Transverse colon (tissue), 4 donors: Measurements from ENCODE around the gene PDE1C.

Source experiments
- EP300 ChIP-seq: sonication (generic); formaldehyde crosslinking; IDR thresholded peaks from one replicate; pipeline ENCODE4 v1.6.1; 2017; ENCODE audit warnings: antibody characterized with exemption, low read depth
- POLR2A ChIP-seq: fragments of 450-650 bp; IDR thresholded peaks from one replicate; pipeline ENCODE4 v1.6.1; 2016; ENCODE audit warnings: antibody characterized with exemption, mild to moderate bottlenecking, moderate library complexity
- POLR2AphosphoS5 ChIP-seq, 3 donors: sonication (generic); formaldehyde crosslinking; IDR thresholded peaks; one replicate each; pipeline ENCODE4 v1.6.1; 2016; ENCODE audit warnings: antibody characterized with exemption in 3 of 3
- TF ChIP-seq, protein P1 (sequence below), 5 experiments: fragments of 200-600 bp in 3 of 5; fragments of 450-650 bp in 2 of 5; sonication (generic) in 3 of 5; IDR thresholded peaks; 1 replicate in 2 of 5; 2 replicates in 3 of 5; pipeline ENCODE4 v1.5.1; 2016 to 2017; ENCODE audit warnings: antibody characterized with exemption in 5 of 5, inconsistent platforms in 3 of 5, mild to moderate bottlenecking in 2 of 5, moderate library complexity in 1 of 5

DNA sequence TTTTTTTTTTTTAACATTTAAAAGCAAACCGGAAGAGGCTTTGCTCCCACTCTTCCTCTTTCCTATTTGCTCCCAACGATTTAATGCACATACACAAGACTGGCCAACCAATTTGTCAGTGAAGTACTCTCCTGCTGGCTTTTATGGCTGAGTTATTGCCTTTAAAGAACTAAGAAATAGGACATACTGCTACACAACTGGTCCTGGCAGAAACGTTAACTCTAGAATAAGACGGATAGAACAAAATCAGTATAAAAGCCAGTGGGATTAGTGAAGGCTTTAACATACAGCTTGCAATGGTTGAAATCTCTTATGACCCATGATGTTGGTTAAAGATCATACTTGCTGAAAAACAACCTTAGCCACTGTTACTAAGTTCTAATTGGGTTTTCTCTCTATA lies 47.2 kb downstream of the PDE1C start:
- TF ChIP-seq, protein P1, sequence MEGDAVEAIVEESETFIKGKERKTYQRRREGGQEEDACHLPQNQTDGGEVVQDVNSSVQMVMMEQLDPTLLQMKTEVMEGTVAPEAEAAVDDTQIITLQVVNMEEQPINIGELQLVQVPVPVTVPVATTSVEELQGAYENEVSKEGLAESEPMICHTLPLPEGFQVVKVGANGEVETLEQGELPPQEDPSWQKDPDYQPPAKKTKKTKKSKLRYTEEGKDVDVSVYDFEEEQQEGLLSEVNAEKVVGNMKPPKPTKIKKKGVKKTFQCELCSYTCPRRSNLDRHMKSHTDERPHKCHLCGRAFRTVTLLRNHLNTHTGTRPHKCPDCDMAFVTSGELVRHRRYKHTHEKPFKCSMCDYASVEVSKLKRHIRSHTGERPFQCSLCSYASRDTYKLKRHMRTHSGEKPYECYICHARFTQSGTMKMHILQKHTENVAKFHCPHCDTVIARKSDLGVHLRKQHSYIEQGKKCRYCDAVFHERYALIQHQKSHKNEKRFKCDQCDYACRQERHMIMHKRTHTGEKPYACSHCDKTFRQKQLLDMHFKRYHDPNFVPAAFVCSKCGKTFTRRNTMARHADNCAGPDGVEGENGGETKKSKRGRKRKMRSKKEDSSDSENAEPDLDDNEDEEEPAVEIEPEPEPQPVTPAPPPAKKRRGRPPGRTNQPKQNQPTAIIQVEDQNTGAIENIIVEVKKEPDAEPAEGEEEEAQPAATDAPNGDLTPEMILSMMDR (IDR thresholded peaks at IDR 0.05), result no peak
- TF ChIP-seq POLR2A (no peak), EP300 (no peak), POLR2AphosphoS5 (IDR thresholded peaks at IDR 0.05) (no peak)
